ELR (cell line): ENCODE data around the gene CBX4.

ENCODE experiments used
- DNase-seq: peaks from one replicate; pipeline ENCODE4 v3.0.0-alpha.2; 2015; ENCODE audit warnings: low read depth

Gene CBX4

GRCh38 chr17:79829004-79829403 lies 10.2 kb downstream of the CBX4 start:
- DNase-seq = no peak

GRCh38 chr17:79826841-79827578 lies 12.2 kb downstream of the CBX4 start:
- no peak for DNase-seq

- DNase-seq = no peak
Measured at GRCh38 chr17:79826204-79826680, 13.0 kb downstream of the CBX4 start.

- DNase-seq = no peak
Measured at GRCh38 chr17:79825580-79825921, 13.7 kb downstream of the CBX4 start.

- no peak for DNase-seq
Measured at GRCh38 chr17:79824893-79825579, 14.2 kb downstream of the CBX4 start.

GRCh38 chr17:79824234-79824633 lies 15.0 kb downstream of the CBX4 start:
- no peak for DNase-seq

GRCh38 chr17:79822583-79823124 lies 16.6 kb downstream of the CBX4 start:
- no peak for DNase-seq

GRCh38 chr17:79821331-79822095 lies 17.7 kb downstream of the CBX4 start:
- no peak for DNase-seq

- no peak for DNase-seq
Measured at GRCh38 chr17:79820959-79821330, 18.3 kb downstream of the CBX4 start.

- DNase-seq = no peak
Measured at GRCh38 chr17:79819534-79820276, 19.5 kb downstream of the CBX4 start.

GRCh38 chr17:79819085-79819484 lies 20.2 kb downstream of the CBX4 start:
- DNase-seq = no peak

- no peak for DNase-seq
Measured at GRCh38 chr17:79818026-79818758, 21.0 kb downstream of the CBX4 start.

- no peak for DNase-seq
Measured at GRCh38 chr17:79815836-79816461, 23.3 kb downstream of the CBX4 start.

- DNase-seq = no peak
Measured at GRCh38 chr17:79814974-79815835, 24.0 kb downstream of the CBX4 start.

- DNase-seq = no peak
Measured at GRCh38 chr17:79814127-79814973, 24.9 kb downstream of the CBX4 start.

GRCh38 chr17:79813297-79814126 lies 25.7 kb downstream of the CBX4 start:
- no peak for DNase-seq

- DNase-seq = no peak
Measured at GRCh38 chr17:79812353-79813258, 26.6 kb downstream of the CBX4 start.
